Hepatocyte (in vitro differentiated cells): ENCODE measurements around the gene ZNF527.

Experiments used
- EZH2 ChIP-seq: fragments of 200-600 bp; sonication (generic); IDR thresholded peaks from 2 replicates; pipeline ENCODE4 v1.6.1; 2016; ENCODE audit warnings: antibody characterized with exemption, mild to moderate bottlenecking, borderline replicate concordance
- TF ChIP-seq, protein P1 (sequence below): fragments of 200-600 bp; sonication (generic); IDR thresholded peaks from 2 replicates; pipeline ENCODE4 v1.5.1; 2016; ENCODE audit warnings: antibody characterized with exemption, mild to moderate bottlenecking; ENCODE audit not compliant: poor library complexity

GRCh38 chr19:37334179-37335071 lies 36.5 kb upstream of the ZNF527 start:
- TF ChIP-seq, protein P1, sequence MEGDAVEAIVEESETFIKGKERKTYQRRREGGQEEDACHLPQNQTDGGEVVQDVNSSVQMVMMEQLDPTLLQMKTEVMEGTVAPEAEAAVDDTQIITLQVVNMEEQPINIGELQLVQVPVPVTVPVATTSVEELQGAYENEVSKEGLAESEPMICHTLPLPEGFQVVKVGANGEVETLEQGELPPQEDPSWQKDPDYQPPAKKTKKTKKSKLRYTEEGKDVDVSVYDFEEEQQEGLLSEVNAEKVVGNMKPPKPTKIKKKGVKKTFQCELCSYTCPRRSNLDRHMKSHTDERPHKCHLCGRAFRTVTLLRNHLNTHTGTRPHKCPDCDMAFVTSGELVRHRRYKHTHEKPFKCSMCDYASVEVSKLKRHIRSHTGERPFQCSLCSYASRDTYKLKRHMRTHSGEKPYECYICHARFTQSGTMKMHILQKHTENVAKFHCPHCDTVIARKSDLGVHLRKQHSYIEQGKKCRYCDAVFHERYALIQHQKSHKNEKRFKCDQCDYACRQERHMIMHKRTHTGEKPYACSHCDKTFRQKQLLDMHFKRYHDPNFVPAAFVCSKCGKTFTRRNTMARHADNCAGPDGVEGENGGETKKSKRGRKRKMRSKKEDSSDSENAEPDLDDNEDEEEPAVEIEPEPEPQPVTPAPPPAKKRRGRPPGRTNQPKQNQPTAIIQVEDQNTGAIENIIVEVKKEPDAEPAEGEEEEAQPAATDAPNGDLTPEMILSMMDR, result no peak
- no peak for TF ChIP-seq EZH2
